Pons (tissue), 1 donor: Measurements from ENCODE around the gene ADISSP.

Experiments used
- DNase-seq: peaks from one replicate; pipeline ENCODE4 v3.0.0-alpha.2; 2016; ENCODE audit warnings: low spot score

The ADISSP gene

GRCh38 chr20:3714092-3714491 is 53.5 kb downstream of the ADISSP start:
- peak; percentile 71 for DNase-seq

DNA sequence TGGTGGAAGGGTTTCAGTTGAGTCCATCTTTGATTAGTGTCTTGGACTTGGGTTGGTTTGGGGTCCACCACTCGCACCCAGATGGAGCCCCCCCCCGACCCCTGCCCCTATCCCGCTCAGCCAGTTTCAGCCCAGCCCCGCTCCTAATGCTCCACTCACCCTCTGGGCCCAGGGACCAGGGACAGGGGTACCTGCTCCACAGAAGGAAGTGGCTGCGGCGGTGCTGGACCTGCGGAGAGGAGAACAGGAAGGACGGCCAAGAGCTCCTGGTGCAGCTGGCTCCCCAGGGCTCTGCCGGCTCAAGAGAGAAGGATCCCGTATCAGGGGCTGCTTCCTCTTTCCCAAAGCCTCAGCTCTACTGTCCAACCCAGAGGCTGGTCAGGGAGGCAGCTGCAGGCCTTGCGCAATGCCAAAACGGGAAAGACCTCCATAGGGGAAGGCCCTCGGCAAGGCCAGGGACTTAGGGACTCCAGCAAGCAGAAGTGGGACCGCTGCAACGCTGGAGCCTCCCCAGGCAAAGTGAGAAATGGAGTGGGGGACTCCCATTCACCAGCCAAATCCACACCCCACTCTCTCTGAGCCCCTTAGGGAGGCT is 55.2 kb downstream of the ADISSP start, which contains the start of gene SIGLEC1:
Gene SIGLEC1 (minus strand): TSS at position 322 of the 595 bp plus-strand sequence. CDS start 5,472 bp downstream, outside the sequence.
- peak; percentile 67 for DNase-seq

DNA sequence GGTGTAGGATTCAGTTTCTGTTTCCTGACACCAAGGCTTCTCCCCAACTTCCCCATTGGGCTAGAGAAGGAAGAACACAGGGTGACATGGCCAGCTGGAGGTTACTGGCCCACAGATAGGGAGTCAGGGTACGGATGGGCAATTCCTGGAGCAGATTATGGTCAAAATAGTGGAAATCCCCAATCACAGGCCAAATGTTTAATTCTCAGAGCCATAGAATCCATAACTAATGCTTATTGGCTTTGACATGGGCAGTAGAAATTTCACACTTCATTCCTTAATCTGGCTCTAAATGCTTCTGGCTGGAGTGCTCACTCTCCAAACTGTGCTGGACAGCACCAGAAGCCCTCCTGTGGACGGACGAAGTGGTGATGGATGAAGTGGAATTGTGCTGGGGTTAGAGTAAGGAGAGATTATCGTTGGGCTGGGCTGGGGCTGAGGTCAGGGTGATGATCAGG is 56.0 kb downstream of the ADISSP start:
- DNase-seq, result no peak

DNA sequence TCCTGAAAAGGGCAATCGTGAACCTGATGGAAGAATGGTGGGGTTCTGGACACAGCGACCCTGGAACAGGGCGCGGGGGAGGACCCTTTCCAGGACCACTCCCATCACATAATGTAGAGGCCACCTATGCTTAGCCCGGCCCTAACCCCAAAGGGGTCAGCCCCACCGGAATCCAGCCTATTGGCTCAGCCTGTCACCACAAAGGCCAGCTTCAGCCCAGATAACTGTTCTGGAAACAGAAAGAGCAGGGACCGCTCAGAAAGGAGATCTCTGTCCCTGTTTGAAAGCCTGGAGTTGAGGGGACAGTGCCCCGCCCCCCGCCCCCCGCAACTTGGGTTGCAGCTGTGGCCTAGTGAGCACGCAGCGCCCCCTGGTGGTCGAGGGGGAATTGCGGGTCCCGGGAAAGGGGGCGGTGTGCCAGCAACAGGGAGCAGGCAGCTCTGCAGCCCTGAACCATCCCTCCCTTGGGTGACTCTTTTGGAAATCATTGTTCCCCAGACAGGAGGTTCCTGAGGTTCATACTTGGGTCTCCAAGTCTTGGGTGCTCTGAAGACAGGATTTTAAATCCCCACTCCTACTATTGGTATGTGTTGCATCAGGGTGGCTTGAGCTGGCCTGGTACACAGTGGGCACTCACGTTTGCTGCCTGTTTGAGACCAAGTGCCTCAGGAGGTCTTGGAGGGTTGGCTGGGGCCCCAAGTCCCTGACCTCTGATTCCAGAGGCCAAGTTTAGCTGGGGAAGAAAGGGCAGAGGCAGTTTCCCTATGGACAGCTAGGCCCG is 56.7 kb downstream of the ADISSP start:
- DNase-seq, result peak; percentile 31

GRCh38 chr20:3710011-3710466 is 57.5 kb downstream of the ADISSP start:
- no peak for DNase-seq

DNA sequence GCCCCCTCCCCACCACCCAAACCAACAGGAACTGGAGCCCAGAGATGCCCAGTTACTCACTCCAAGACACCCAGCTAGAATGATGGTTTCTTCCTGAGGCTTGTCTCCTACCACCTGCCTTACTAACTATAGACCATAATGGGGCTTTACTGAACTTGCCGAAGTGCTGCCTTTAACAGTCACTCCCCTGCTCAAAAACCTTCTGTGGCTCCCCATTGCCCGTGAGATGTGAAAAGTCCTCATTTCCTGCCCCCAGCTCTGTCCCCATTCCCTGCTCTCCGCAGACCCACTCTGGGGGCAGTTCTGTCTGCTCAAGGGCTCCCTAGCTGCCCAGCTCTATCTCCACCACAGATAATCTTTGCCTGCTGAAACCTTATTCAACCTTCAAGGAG is 60.0 kb downstream of the ADISSP start:
- no peak for DNase-seq

- no peak for DNase-seq
Observed at GRCh38 chr20:3706774-3707507, 60.6 kb downstream of the ADISSP start.

GRCh38 chr20:3705970-3706739 is 61.4 kb downstream of the ADISSP start:
- no peak for DNase-seq

GRCh38 chr20:3705491-3705969 is 62.0 kb downstream of the ADISSP start:
- no peak for DNase-seq

- no peak for DNase-seq
Observed at GRCh38 chr20:3704087-3704486, 63.5 kb downstream of the ADISSP start.
